GM19467 (cell line): Measurements from ENCODE around the gene LYSMD3.

ENCODE experiments used
- ATAC-seq: cut with Tn5 transposase; IDR thresholded peaks from one replicate; pipeline ENCODE4 v1.9.1; 2021; ENCODE audit warnings: mild to moderate bottlenecking, moderate library complexity; ENCODE audit not compliant: unreplicated experiment

LYSMD3 gene

GRCh38 chr5:90483206-90483605, 46.2 kb downstream of the LYSMD3 start:
- ATAC-seq: no peak

- ATAC-seq: no peak
These were observed 48.7 kb downstream of the LYSMD3 start for GRCh38 chr5:90480699-90481098.

GRCh38 chr5:90479611-90480385, 49.6 kb downstream of the LYSMD3 start:
- no peak for ATAC-seq

- ATAC-seq: no peak
These were observed 51.7 kb downstream of the LYSMD3 start for GRCh38 chr5:90477621-90478215.

- no peak for ATAC-seq
These were observed 52.3 kb downstream of the LYSMD3 start for GRCh38 chr5:90477073-90477472.

GRCh38 chr5:90476391-90476790, 53.0 kb downstream of the LYSMD3 start:
- ATAC-seq: no peak

GRCh38 chr5:90475436-90475980, 53.9 kb downstream of the LYSMD3 start:
- ATAC-seq: no peak

GRCh38 chr5:90474235-90475107, 54.9 kb downstream of the LYSMD3 start, which contains the start of the genes MBLAC2 and POLR3G:
Gene MBLAC2 (minus strand): TSS chr5:90474771. CDS start chr5:90474292, 479 bp downstream.
Gene POLR3G (plus strand): TSS chr5:90474864. CDS start chr5:90485568, 10,704 bp downstream.
- ATAC-seq: peak; percentile 89

GRCh38 chr5:90473396-90474234, 55.8 kb downstream of the LYSMD3 start:
- peak; percentile 19 for ATAC-seq

- no peak for ATAC-seq
These were observed 56.5 kb downstream of the LYSMD3 start for GRCh38 chr5:90472783-90473395.
